Activated T-helper 9 cell treated with anti-CD3 and anti-CD28 coated beads, Interleukin-2, amount 50 U/mL, for 16 hours (primary cell): ENCODE results near the gene PLXND1.
A peak's percentile ranks its signal among the peaks of the same experiment; 100 is the strongest.

Experiments
- DNase-seq: peaks from one replicate; pipeline ENCODE4 v3.0.0-alpha.2; 2020; ENCODE audit warnings: low read depth

The PLXND1 gene

DNA sequence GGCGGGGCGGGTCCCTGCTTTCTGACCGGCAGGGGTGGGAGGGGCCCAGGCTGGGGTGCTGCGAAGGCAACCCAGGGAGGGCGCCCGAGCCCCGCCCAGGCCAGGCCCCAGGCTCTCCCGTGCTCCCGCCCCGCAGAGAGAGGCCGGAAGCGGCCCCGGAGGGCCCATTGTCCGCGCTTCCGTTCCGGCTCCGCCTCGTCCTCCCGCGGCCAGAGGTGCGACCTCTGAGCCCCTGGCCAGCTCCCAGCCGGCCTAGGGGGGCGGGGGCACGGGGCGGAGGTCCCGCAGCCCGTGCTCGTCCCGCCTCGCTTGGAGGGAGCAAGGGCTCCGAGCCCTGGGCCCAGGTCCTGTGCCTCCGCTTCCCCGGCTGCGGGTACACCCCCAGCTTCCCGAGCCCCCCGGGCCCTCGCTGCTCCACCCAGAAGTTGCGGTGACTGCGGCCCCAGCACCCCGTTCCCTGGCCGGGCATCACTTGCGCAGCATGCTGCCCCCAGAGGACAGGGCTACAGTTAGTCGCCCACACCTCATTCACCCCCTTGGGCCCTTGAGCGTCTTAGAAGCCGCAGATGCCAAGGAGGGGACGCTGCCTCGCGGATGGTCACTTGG, 20.4 kb upstream of the PLXND1 start:
- peak; percentile 59 for DNase-seq

DNA sequence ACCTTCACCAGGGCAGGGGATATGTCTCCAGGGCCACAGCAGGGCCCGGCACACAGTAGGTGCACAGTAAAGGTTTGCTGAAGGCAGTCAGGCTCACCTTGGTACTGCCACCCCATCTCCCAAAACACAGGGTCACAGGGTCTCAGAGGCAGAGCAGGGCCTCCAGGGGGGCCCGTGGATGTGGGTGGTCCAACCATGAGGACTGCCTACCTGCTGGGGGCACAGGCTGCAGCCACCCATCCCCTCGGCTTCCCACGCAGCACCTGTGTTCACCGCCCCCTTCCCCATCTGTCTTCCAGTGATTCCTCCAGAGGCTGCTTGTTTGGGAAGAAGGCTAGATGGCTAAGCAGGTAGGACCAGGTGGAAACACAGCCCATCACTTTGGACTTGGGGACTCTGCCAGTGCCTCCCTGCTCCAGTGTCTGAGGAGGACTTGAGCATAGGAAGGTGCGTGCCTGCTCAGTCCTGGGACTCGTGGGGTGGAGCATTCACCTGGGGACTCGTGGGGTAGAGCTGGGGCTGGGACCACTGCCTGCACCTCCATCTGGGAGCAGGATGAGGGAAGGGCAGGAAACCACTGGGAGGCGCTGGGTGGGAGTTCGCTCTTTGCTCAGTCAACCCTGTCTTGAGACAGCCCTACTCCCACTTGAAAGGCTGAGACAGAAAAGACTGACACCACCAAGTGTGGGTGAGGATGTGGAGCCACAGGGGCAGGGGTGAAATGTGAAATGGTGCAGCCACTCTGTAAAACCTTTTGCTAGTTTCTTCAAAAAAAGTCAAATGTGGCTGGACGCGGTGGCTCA, 18.8 kb upstream of the PLXND1 start:
- no peak for DNase-seq

DNA sequence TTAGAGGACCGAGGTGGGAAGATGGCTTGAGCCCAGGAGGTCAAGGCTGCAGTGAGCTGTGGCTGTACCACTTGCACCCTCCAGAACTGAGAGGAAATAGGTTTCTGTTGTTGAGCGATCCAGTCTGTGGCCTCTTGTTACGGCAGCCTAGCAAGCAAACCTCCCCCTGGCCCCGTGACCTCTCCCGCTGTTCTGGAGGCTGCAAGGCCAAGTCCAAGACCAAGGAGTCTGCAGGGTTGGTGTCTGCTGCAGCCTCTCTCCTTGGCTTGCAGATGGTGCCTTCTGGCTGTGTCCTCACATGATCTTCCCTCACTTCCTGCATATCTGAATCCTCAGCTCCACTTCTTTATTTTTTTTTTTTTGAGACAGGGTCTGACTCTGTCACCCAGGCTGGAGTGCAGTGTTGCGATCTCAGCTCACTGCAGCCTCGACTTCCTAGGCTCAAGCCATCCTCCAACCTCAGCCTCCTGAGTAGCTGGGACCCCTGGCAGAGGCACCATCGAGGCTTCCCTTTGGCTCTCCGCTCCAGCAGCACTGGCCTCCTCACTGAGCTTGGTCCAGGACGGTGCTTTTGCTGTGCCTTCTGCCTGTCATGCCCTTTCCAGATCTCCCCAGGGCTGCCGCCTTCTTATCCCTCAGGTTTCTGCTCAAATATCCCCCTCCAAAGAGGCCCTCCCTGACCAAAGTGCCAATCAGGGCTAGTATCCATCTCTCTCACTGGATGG, 18.0 kb upstream of the PLXND1 start:
- no peak for DNase-seq

DNA sequence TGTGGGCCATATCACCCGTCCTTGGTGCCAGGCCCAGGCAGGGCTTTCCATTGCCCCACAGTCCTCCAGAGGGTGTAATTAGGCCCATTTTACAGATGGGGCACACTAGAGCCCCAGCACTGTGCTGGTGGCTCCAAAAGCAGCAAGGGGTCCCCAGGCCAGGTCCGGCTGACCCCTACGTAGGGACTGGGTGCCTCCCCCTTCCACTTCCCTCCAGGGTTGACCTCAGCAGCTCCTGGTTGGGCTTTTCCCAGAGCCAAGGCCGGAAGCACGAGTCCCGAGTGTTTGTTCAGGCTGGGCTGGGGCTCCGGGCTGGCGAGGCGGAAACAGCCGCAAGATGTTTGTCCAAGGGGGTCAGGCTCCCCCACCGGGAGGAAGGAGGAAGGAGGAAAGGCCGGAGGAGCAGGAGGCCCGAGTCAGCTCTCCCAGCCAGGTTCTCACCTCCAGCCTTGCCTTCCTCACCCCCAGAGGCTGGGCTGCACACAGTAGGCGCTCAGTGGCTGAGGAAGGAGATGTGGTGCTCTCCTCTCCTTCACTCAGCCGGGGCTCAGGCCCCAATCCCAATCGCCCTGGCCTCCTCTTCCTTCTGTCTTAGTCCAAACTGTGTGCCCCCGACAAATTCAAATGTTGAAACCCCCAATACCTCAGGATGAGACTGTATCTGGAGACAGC, 17.1 kb upstream of the PLXND1 start:
- DNase-seq, result no peak

DNA sequence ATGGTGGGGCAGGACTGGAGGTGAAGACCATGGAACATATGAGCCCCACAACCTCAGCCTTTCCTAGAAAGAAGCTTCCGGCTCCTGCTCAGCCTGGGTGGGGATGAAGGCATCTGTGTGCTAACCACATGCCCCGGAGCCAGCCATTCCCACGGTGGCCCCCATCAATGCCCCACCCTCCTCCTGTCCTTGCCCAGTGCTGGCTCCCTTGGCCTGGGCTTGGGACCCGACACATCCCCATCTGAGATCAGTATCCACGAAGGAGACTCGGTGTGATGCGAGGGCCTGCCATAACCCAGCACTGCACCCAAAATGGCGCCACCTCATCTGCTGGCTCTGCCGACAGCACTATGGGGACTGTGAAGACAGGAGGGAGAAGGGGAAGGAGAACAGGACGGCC, 16.5 kb upstream of the PLXND1 start:
- no peak for DNase-seq

- DNase-seq, result no peak
These were observed 15.9 kb upstream of the PLXND1 start for GRCh38 chr3:129622226-129622874.

GRCh38 chr3:129621626-129622225, 15.2 kb upstream of the PLXND1 start:
- no peak for DNase-seq

- DNase-seq, result no peak
These were observed 14.5 kb upstream of the PLXND1 start for GRCh38 chr3:129620828-129621559.

DNA sequence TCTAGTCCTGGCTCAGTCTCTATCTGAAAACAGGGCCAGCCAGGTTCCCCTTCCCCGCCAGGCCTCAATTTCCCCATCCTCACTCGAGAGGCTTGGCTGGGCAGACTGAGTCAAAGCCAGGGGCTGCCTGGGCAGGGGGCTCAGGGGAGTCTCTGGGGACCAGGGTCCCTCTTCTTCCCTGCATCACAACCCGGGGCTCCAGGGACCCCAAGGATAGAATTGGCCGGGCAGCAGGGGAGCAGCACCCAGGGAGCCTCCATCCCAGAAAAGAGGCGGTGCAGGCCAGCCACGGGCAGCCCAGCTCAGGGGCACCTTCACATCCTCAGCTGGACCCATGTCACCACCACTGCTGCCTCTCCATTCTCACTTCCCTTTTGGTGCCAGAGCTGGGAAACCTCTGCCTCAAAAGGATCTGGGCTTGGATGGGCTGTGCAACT, 13.3 kb upstream of the PLXND1 start:
- DNase-seq, result no peak

GRCh38 chr3:129618901-129619671, 12.6 kb upstream of the PLXND1 start:
- no peak for DNase-seq

- DNase-seq, result no peak
These were observed 11.8 kb upstream of the PLXND1 start for GRCh38 chr3:129618186-129618820.

GRCh38 chr3:129617381-129618185, 11.1 kb upstream of the PLXND1 start:
- DNase-seq, result no peak

DNA sequence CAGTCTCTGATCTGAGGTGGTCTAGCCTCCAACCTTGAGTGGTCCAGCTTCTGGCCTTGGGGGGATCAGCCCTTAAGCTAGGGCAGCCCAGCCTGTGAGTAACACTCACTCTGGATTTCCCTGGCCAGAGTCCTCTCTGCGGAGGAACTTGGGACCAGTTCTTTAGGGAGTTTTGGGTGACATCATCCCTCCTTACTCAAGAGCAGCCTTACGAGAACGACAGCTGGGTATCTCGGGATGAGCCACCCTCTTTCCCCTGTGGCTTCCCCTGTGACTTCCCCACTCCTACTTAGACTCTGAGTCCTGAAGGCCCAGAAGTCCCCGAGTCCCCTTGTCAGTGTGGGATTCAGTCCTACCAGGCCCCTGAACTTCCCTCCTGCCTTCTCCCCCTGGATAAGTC, 10.2 kb upstream of the PLXND1 start:
- no peak for DNase-seq

- DNase-seq, result no peak
These were observed 9.8 kb upstream of the PLXND1 start for GRCh38 chr3:129616291-129616690.

DNA sequence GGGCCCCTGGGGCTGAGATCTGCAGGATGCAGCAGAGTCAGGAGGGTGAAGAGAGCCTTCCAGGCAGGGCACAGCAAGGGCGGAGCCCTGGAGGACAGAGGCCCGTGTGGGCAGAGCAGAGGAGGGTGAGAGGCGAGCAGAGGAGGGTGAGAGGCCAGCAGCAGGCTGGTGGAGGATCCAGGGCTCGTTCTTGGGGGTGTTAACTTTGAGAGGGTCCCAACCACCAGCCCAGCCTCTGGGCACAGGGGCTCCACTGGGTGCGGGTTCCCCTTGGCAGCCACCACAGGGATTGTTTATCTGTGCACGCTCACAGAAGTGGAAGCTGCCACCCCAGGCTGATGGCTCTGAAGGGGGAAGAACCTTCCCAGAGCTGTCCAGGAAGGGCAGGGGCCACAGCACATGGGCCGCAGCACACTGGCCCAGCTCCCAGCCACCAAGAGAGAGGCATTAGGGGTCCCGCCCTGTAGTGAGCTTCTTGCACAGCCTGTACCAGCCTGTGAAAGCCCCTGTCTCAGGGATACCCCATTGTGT, 9.3 kb upstream of the PLXND1 start:
- DNase-seq, result no peak

- no peak for DNase-seq
These were observed 8.5 kb upstream of the PLXND1 start for GRCh38 chr3:129614927-129615363.

GRCh38 chr3:129614435-129614834, 8.0 kb upstream of the PLXND1 start:
- DNase-seq, result no peak

DNA sequence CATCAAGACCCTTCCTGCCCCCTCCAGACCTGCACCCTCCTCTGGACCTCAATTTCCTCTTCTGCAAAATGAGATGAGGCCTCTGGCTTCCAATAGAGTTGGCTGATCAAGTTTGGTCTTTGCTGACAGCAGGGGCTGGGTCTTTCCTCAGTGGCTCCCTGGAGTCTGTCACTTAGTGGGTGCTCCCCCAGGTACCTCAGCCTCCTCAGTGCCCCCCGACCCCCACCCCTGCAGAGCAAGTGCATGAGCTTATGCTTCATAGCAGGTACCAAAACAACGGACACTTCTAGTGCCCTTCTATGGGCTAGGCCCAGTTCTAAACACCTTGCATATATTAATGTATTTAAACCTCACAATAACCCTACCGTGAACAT, 6.9 kb upstream of the PLXND1 start:
- no peak for DNase-seq
